T-helper 22 cell (primary cell): ENCODE data around the gene PIK3CD.
"Not testable (repeated sequence)": the region's sequence is repeated elsewhere in the genome, so short reads cannot be mapped to it uniquely, and the experiment has no call there.

Experiments used
- DNase-seq: peaks from one replicate; pipeline ENCODE4 v3.0.0-alpha.2; 2020; ENCODE audit warnings: low read depth

The PIK3CD gene

GRCh38 chr1:9621032-9621431 lies 30.5 kb upstream of the PIK3CD start:
- DNase-seq: no peak

GRCh38 chr1:9624081-9624480 lies 27.4 kb upstream of the PIK3CD start:
- no peak for DNase-seq

- not testable (repeated sequence) for DNase-seq
Measured at GRCh38 chr1:9625030-9625429, 26.5 kb upstream of the PIK3CD start.

GRCh38 chr1:9626201-9626608 lies 25.3 kb upstream of the PIK3CD start:
- no peak for DNase-seq

GRCh38 chr1:9628541-9629444 lies 22.7 kb upstream of the PIK3CD start:
- DNase-seq: peak; percentile 48

GRCh38 chr1:9629445-9630201 lies 21.9 kb upstream of the PIK3CD start:
- peak; percentile 55 for DNase-seq

- DNase-seq: no peak
Measured at GRCh38 chr1:9630331-9631111, 21.0 kb upstream of the PIK3CD start.

GRCh38 chr1:9631613-9632012 lies 19.9 kb upstream of the PIK3CD start:
- no peak for DNase-seq

- DNase-seq: no peak
Measured at GRCh38 chr1:9633493-9633892, 18.0 kb upstream of the PIK3CD start.

- DNase-seq: no peak
Measured at GRCh38 chr1:9634582-9634981, 16.9 kb upstream of the PIK3CD start.

GRCh38 chr1:9639227-9639626 lies 12.3 kb upstream of the PIK3CD start:
- DNase-seq: no peak

GRCh38 chr1:9643351-9644256 lies 7.9 kb upstream of the PIK3CD start:
- no peak for DNase-seq

- no peak for DNase-seq
Measured at GRCh38 chr1:9646037-9646436, 5.5 kb upstream of the PIK3CD start.

- DNase-seq: no peak
Measured at GRCh38 chr1:9648171-9648570, 3.4 kb upstream of the PIK3CD start.

GRCh38 chr1:9649769-9650168 lies 1.8 kb upstream of the PIK3CD start:
- no peak for DNase-seq

GRCh38 chr1:9651220-9651564 lies 339 bp upstream of the PIK3CD start:
- DNase-seq: no peak

GRCh38 chr1:9652379-9653209 lies 1.1 kb downstream of the PIK3CD start:
- peak; percentile 69 for DNase-seq

GRCh38 chr1:9653210-9653490 lies 1.6 kb downstream of the PIK3CD start:
- no peak for DNase-seq

GRCh38 chr1:9653491-9654050 lies 2.0 kb downstream of the PIK3CD start:
- no peak for DNase-seq

- no peak for DNase-seq
Measured at GRCh38 chr1:9654051-9654833, 2.7 kb downstream of the PIK3CD start.
